Upper lobe of right lung (tissue), 1 donor: ENCODE data around the gene NRXN3. TPM values are rescaled to one million over a fixed set of nuclear protein-coding genes. Genes with fewer than 3 reads are reported as not detected.

Experiments
- ATAC-seq: fragments of 200-7000 bp; cut with Tn5 transposase; one replicate; pipeline ENCODE4 v1.9.1; 2020; ENCODE audit warnings: mild to moderate bottlenecking, moderate library complexity
- DNase-seq: peaks from one replicate; pipeline ENCODE4 v3.0.0-alpha.2; 2020
- H3K27ac ChIP-seq: fragments of 200-600 bp; one replicate; pipeline ENCODE4 v1.8.0; 2022
- H3K27me3 ChIP-seq: fragments of 200-600 bp; one replicate; pipeline ENCODE4 v1.8.0; 2022; ENCODE audit warnings: mild to moderate bottlenecking
- H3K36me3 ChIP-seq: fragments of 200-600 bp; one replicate; pipeline ENCODE4 v1.8.0; 2022
- H3K4me1 ChIP-seq: fragments of 200-600 bp; one replicate; pipeline ENCODE4 v1.8.0; 2022
- H3K4me3 ChIP-seq: fragments of 200-600 bp; one replicate; pipeline ENCODE4 v1.8.0; 2022; ENCODE audit warnings: mild to moderate bottlenecking
- H3K9me3 ChIP-seq: fragments of 200-600 bp; one replicate; pipeline ENCODE4 v1.8.0; 2022
- intact Hi-C: fragments of 100-400 bp; cut with DNase I; formaldehyde crosslinking; loops from one replicate; pipeline ENCODE4 v1.11.0; 2022
- total RNA-seq: library from RNA; stranded (reverse); fragmentation: NEBNext Ultra II Directional; extraction: Animal tissue kit (Norgen Biotek cat#: 25700); gene quantifications from one replicate; pipeline ENCODE4 v1.2.1, GENCODE V29; 2021
- TF ChIP-seq, protein P1 (sequence below): fragments of 200-600 bp; IDR thresholded peaks from one replicate; pipeline ENCODE4 v1.8.0; 2022; ENCODE audit warnings: antibody characterized with exemption
- donor health status: DM: no; HTN: yes; CAD: no; lungs with severe emphysema.

Gene NRXN3
- total RNA-seq, 1 donor from 2014 or later, result 10.0 TPM

DNA sequence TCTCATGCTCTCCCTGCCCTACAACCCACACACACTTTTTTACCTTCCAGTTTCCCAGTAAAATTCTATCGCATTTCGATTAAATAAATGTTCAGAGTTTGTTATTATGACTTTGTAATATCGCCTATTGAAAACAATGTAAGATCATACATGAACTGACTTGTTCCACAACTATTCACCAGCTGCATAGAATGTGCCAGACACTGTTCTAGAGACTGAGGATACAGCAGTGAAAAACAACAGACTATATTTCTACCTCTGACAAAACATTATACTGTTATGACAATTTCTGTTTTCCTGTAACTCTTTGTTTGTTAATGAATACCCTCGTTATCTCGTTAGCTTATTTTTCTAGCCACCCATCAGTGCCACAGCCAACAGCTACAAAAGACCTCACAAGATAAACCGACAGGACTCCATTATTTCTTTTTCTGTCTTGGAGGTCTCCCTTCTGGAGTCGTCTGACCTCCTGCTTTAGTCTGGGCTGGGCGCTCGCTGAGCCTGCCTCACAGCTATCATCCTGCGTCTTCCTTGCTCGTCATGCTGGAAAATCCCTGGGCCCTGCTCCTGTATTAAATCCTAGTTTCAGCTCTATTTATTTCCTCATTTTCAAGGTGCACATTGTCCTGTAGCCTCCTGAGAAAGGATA is 1542.3 kb downstream of the NRXN3 start:
- DNase-seq (no peak), ATAC-seq (no peak)
- Histone ChIP-seq H3K27ac (no peak overlapping the region), H3K4me1 (no peaks in the 10 kb centered on the region), H3K36me3 (no peaks in the 10 kb centered on the region), H3K27me3 (no peaks in the 10 kb centered on the region), H3K9me3 (no peaks in the 10 kb centered on the region), H3K4me3 (no peak overlapping the region)
- intact Hi-C loops, result no loop called here
- TF ChIP-seq, protein P1, sequence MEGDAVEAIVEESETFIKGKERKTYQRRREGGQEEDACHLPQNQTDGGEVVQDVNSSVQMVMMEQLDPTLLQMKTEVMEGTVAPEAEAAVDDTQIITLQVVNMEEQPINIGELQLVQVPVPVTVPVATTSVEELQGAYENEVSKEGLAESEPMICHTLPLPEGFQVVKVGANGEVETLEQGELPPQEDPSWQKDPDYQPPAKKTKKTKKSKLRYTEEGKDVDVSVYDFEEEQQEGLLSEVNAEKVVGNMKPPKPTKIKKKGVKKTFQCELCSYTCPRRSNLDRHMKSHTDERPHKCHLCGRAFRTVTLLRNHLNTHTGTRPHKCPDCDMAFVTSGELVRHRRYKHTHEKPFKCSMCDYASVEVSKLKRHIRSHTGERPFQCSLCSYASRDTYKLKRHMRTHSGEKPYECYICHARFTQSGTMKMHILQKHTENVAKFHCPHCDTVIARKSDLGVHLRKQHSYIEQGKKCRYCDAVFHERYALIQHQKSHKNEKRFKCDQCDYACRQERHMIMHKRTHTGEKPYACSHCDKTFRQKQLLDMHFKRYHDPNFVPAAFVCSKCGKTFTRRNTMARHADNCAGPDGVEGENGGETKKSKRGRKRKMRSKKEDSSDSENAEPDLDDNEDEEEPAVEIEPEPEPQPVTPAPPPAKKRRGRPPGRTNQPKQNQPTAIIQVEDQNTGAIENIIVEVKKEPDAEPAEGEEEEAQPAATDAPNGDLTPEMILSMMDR, result no peak

DNA sequence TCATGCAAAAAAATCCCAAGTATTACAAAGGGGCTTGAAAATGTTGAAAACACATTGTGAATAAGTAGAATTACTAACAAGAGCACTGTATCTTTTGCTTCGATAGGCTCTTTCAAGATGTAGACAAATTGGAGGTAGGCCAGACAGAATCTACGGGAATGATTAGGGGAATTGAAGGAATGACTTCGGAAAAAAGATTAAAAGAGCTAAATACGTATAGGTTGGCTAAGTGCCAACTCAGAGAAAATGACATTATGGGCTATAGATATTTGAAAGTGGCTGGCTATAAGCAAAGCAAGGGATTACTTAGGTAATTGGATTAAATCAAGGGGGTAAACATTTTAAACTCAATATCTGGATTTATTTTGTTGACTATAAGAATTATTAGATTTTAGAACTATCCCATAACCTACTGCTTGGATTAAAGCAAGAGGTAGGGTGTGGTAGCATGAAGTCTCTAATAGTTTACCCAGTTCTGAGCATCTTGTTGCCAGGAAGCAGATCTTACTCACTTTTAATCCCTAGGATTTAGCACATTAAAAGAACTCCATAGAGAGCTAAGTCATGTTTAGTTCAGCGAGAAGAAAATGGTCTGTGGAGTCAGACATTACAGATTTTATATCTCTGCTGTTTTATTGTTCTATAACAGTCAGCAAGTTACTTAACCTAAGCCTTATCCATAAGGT is 1551.4 kb downstream of the NRXN3 start:
- ATAC-seq, result no peak
- Histone ChIP-seq H3K27ac (no peak overlapping the region), H3K4me1 (no peaks in the 10 kb centered on the region), H3K4me3 (no peak overlapping the region), H3K27me3 (no peaks in the 10 kb centered on the region), H3K9me3 (no peaks in the 10 kb centered on the region), H3K36me3 (no peaks in the 10 kb centered on the region)
- no peak for DNase-seq
- TF ChIP-seq, protein P1, result no peak
- intact Hi-C loops, result no loop called here

DNA sequence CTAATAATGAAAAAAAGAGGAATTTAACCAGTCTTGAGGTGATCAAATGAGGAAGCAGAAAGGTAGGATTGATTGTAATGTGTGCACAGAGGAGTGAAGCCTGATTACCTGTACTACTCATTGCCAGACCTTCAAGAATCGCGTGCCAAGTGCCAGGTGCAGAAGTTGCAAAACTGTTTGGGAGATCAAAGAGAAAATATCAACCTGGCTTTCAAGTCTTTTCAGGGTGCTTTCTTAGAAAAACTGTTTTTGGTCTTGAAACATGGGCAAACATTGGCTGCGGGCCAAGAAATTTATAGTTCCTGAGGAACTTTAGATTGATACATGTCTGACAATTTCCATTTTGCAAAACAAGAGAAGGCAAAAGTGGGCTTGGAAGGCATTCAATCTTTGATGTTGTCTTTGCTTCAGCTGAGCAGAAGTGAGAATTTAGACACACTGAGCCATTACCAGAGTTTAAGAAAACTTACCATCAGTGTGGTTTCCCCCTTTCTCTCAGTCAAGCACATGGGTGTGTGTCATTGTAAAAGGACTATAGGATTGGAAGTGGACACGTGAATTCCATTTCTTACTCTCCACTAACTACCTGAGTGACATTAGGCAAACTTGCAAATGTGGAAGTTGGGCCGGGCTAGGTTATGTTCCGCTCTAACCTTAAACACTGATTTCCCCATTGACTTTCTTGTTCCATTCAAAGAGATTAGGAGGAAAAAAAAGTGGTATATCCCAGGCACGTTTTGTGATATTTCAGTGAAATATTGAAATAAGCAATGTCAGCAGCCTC is 1555.0 kb downstream of the NRXN3 start:
- TF ChIP-seq, protein P1, result no peak
- ATAC-seq, result peak; percentile 38
- DNase-seq, result no peak
- intact Hi-C loops, result no loop called here
- H3K27ac ChIP-seq, result no peak overlapping the region
- H3K36me3 ChIP-seq, result no peaks in the 10 kb centered on the region
- no peak overlapping the region for H3K4me3 ChIP-seq
- H3K4me1 ChIP-seq, result no peaks in the 10 kb centered on the region
- H3K27me3 ChIP-seq, result no peaks in the 10 kb centered on the region
- H3K9me3 ChIP-seq, result no peaks in the 10 kb centered on the region

DNA sequence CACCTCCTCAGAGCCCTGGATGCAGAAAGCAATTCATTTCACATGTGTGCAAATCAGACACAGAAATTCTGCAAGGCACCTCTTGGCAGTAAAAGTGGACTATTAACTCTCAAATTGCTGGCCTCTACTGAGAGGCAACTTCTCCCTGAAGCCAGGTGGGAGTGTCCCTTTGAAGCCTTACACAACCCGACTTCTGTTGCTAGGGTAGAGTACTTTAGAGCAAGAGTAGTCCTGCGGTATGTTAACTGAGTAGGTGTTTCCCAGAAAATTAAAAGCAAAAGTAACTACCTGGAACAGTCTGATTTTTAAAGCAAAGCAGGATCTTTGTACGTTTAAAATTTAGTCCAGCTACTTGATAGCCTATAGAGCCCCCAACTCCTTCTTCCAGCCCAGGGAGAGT is 1557.7 kb downstream of the NRXN3 start:
- H3K9me3 ChIP-seq, result no peaks in the 10 kb centered on the region
- intact Hi-C loops, result no loop called here
- TF ChIP-seq, protein P1, result no peak
- ATAC-seq (peak; percentile 91), DNase-seq (no peak)
- no peak overlapping the region for H3K4me3 ChIP-seq
- no peaks in the 10 kb centered on the region for H3K36me3 ChIP-seq
- no peaks in the 10 kb centered on the region for H3K27me3 ChIP-seq
- H3K27ac ChIP-seq, result no peak overlapping the region
- no peaks in the 10 kb centered on the region for H3K4me1 ChIP-seq

DNA sequence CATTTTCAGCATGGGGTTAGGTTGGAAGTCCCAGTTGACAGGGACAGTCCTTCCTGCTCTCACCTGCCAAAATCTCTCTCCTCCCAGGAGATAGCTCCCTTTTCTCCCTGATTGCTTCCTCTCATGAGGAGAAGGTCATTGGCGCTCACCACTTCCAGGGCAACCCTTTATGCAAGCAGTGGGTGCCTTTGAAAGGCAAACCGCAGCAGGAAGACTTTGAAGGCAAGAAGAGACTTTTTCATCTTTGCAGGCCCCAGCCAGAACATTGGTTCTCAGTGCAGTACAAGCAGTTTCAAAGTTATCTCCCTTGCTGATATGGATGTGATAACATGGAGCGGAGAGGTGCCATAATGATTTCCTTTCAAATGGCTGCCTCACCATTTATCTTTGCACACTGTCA is 1558.2 kb downstream of the NRXN3 start:
- no peak overlapping the region for H3K27ac ChIP-seq
- no peak for DNase-seq
- H3K4me1 ChIP-seq, result no peaks in the 10 kb centered on the region
- no peak overlapping the region for H3K4me3 ChIP-seq
- intact Hi-C loops, result no loop called here
- no peaks in the 10 kb centered on the region for H3K27me3 ChIP-seq
- TF ChIP-seq, protein P1, result no peak
- H3K36me3 ChIP-seq, result no peaks in the 10 kb centered on the region
- H3K9me3 ChIP-seq, result no peaks in the 10 kb centered on the region
- peak; percentile 9 for ATAC-seq
